ENCODE results near the gene SLC25A3.
"Not testable (repeated sequence)": the region's sequence is repeated elsewhere in the genome, so short reads cannot be mapped to it uniquely, and the experiment has no call there.

The SLC25A3 gene

GRCh38 chr12:98593351-98594049, at the start of gene SLC25A3:
Gene SLC25A3, plus strand, starts transcription at chr12:98593686. Its CDS starts 293 bp downstream, at chr12:98593979.
- peak; percentile 98 for DNase-seq

DNA sequence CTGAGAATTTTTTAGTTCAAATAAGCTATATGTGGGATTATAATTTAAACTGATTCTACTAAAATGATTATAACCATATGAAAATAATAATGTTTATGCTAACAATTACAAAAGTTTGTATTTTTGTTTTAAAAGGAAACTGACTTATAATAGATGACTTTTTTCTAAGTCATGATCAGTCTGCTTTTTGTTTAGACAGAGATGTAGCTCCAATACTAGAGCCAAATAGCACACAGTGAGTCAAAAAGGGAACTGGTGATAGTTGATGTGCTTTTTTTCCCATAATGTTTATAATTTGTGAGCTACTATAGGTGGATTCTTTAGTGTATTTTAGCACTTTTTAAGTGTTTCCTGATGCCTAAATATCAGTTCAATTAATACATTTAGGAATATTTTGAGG, 49.8 kb upstream of the SLC25A3 start:
- DNase-seq = no peak

GRCh38 chr12:98544751-98545150, 48.7 kb upstream of the SLC25A3 start:
- DNase-seq = no peak

DNA sequence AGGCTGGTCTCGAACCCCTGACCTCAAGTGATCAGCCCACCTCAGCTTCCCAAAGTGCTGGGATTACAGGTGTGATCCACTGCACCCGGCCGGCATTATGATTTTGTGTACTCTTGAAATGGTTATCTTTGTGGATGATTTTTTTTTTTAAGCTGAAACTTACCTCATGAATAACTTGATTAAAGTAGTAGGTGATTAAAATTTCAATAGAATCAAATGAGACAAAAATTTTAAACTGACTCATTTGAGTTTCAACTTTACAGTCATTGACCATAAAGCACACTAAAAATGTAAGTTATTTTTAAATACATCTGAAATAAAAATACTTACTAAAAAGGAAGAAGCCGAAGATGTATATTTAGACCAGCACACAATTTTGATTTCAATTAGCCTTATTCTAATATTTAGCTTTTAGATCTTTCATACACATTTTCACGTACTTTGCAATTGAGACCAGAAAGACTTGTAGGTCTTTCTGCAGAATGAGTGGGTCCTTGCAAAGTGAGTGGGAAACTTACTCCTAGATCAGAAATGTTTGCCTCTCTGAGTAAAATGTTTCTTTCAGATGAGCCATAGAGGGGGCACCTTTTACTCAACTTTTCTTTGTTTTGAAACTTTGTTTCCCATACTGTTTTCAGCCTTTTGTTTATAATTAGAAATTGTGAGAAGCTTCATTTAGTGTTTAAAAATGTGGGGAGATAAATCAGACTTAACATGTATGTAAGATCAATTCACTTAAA, 43.9 kb upstream of the SLC25A3 start:
- no peak for DNase-seq

- no peak for DNase-seq
Observed at GRCh38 chr12:98551787-98552186, 41.7 kb upstream of the SLC25A3 start.

GRCh38 chr12:98558097-98558496, 35.4 kb upstream of the SLC25A3 start:
- DNase-seq = not testable (repeated sequence)

DNA sequence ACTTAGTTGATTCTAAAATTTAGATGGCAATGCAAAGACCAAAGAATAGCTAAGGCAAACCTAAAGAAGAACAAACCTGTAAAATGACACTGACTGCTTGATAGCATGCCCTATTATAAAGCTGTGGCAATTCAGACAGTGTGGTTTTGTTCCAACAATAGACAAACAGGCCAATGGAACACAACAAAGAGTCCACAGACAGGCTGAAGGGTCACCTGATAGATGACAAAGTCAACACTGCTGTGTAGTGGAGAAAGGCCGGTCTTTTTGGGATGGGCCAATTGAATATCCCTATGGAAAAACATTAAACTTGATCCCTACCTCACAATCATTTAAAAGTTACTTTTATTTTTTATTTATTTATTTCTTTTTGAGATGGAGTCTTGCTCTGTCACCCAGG, 33.8 kb upstream of the SLC25A3 start:
- DNase-seq = no peak

GRCh38 chr12:98561846-98562245, 31.6 kb upstream of the SLC25A3 start:
- no peak for DNase-seq

DNA sequence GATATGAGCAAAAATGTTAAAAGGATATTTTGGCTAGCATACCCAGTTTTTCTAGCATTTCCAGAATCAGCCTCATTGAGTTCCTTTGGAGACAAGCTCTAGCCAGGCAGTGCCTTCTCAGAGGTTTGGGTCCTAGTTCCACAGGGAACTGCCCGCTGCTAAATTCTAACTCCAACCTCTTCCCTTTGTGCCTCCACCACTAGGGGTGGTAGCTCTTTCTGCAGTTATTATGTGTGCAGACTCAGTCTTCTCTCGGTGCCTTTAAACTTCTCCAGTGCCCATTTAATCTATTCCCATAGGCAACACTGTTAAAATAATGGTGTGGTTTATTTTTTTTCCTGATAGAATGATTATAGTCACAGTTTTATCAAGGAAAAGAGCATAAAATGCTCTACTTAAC, 21.5 kb upstream of the SLC25A3 start:
- DNase-seq = no peak

DNA sequence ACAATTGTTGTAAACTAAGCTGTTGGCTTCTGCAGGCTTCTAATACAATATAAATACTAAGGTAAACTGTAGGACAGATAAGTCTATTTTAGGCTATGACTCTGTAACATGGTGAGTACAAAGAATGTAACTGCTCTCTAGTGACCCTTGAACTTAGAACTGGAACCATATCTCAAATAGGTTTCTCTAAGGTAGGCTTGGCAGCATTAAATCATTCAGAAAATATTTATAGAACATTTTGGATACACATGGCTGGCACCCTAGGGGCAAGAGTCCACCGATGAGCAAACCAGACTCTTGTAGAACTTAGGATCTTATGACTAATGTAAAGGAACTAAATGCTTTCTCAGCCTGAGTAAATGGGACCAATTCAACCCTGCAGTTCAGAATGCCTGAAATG, 19.4 kb upstream of the SLC25A3 start:
- DNase-seq = no peak

DNA sequence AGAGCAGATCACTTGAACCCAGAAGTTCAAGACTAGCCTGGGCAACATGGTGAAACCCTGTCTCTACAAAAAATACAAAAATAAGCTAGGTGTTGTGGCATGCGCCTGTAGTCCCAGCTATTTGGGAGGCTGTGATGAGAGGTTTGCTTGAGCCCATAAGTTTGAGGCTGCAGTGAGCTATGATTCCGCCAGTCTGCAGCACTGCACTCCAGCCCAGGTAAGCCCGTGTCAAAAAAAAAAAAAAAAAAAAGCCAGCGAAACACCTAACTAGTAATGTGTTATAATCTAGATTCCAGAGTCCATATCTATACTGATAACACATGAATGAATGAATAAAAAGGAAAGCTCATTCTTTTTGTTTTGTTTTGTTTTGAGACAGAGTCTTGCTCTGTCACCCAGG, 18.5 kb upstream of the SLC25A3 start:
- no peak for DNase-seq

- DNase-seq = not testable (repeated sequence)
Observed at GRCh38 chr12:98576795-98577194, 16.7 kb upstream of the SLC25A3 start.

GRCh38 chr12:98578392-98578791, 15.1 kb upstream of the SLC25A3 start:
- no peak for DNase-seq

- no peak for DNase-seq
Observed at GRCh38 chr12:98578821-98579220, 14.7 kb upstream of the SLC25A3 start.

DNA sequence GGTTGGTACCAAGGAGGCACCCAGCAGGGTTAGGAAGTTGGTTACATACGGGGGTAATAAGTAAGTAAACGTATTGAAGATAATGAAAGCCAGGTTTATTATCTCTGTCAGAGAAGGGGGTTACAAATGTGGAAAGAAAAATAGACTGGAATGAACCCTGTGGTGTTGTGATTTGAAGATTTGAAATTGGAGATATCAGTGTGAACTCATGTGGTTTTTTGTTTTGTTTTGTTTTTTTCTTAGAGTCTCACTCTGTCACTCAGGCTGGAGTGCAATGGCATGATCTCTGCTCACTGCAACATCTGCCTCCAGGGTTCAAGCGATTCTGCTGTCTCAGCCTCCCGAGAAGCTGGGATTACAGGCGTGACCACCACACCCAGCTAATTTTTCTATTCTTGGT, 14.1 kb upstream of the SLC25A3 start:
- DNase-seq = no peak

DNA sequence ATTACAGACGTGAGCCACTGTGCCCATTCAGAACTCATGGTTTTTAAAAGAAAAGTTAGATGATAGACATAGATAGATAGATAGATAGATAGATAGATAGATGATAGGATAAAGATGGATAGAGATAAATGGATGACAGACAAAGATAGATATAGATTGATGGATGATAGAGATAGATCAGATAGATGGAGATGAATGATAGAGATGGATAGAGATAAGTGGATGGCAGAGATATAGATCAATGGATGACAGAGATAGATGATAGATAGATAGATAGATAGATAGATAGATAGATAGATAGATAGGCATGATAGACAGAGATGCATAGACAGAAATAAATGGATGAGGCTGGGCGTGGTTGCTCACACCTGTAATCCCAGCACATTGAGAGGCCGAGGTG, 13.7 kb upstream of the SLC25A3 start:
- no peak for DNase-seq

GRCh38 chr12:98580695-98581094, 12.8 kb upstream of the SLC25A3 start:
- no peak for DNase-seq

- no peak for DNase-seq
Observed at GRCh38 chr12:98581101-98581500, 12.4 kb upstream of the SLC25A3 start.

GRCh38 chr12:98582093-98582492, 11.4 kb upstream of the SLC25A3 start:
- DNase-seq = no peak

GRCh38 chr12:98587084-98587483, 6.4 kb upstream of the SLC25A3 start:
- DNase-seq = no peak

GRCh38 chr12:98591209-98591608, 2.3 kb upstream of the SLC25A3 start:
- DNase-seq = no peak

DNA sequence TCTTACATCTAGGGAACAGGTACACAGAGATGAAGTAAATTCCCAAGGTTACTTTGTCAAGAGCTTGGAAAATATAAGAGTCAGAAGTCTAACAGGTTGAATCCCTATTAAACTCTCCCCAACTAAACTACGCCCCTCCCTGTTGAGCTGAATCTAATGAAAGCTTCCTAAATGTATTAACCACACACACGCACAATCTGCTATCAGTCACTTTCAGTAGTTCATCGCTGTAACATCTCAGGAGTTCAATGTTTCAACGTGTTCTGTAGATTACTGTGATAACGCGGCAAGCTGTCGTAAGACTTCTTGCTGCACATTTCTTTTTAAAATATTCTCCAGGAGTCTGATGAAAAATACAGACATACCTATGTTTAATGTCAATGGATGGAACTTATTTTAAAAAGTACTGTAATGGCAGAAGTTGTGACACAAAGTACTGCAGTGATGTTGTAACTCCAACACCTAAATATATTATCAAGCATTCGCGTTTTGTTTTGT, 612 bp upstream of the SLC25A3 start:
- DNase-seq = no peak

DNA sequence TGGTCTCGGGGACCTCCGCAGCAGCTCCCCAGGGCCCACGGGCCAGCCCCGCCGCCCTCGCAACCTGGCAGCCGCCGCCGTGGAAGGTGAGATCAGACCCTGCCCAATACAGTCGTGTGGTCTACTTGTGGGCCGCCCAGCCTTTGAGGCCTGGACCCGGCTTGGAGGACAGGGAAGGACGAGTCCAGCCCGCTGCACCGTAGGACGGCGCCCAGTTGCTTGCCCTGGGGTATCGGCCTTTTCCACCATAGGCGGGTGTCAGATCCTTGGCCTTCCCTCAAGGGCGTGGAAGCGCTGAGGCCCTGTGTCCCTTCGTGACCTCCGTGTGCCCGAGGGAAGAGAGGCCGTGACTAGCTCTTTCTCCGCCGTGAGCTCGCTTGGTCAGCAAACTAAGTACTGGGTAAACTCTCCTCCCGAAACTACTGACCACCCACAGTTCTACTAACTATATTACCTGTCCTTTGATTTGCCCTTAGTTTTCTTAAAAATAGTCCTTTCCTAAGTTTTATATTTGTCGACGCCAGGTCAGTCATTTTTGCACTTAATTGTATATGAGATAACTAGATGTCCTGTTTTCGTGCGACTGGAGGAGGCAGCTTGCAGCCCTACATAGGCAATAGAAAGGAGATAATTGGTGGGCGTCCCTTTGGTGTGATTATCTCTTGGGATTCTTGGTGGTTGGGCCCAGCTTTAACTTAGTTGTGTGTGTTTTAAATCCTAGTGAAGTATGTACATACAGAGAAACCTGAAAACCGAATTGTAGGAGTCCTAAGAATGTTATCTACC, 757 bp downstream of the SLC25A3 start:
- DNase-seq = peak; percentile 57

All from femur (tissue), 1 donor.